GM23338 (cell line): ENCODE measurements around the gene MARCKS. TPM values are rescaled to one million over a fixed set of nuclear protein-coding genes. Genes with fewer than 3 reads are reported as not detected.

Experiments
- ATAC-seq: fragments of 200-7000 bp; cut with Tn5 transposase; 3 replicates; pipeline ENCODE4 v1.9.1; 2020
- DNase-seq: peaks from one replicate; pipeline ENCODE4 v3.0.0-alpha.2; 2015; ENCODE audit warnings: low spot score
- H2AFZ ChIP-seq: fragments of 200-600 bp; sonication (generic); 2 replicates; pipeline ENCODE4 v1.8.0; 2016; ENCODE audit warnings: antibody characterized with exemption, mild to moderate bottlenecking, moderate library complexity
- H3F3A ChIP-seq: fragments of 200-600 bp; sonication (generic); replicated peaks from 2 replicates; pipeline ENCODE4 v1.8.0; 2017; ENCODE audit warnings: antibody characterized with exemption, mixed run types, low read depth
- H3K27ac ChIP-seq: fragments of 200-600 bp; sonication (generic); 2 replicates; pipeline ENCODE4 v1.6.1; 2016; ENCODE audit warnings: low read depth
- H3K27me3 ChIP-seq: fragments of 200-600 bp; sonication (generic); 2 replicates; pipeline ENCODE4 v1.8.0; 2016; ENCODE audit warnings: mild to moderate bottlenecking, mixed run types, moderate library complexity; ENCODE audit not compliant: insufficient read depth
- H3K36me3 ChIP-seq: fragments of 200-600 bp; sonication (generic); 2 replicates; pipeline ENCODE4 v1.8.0; 2016; ENCODE audit warnings: mild to moderate bottlenecking; ENCODE audit not compliant: insufficient read depth
- H3K4me1 ChIP-seq: fragments of 200-600 bp; sonication (generic); 2 replicates; pipeline ENCODE4 v1.8.0; 2016; ENCODE audit warnings: mild to moderate bottlenecking, moderate library complexity; ENCODE audit not compliant: insufficient read depth
- H3K4me2 ChIP-seq: fragments of 200-600 bp; sonication (generic); 2 replicates; pipeline ENCODE4 v1.7.1; 2017; ENCODE audit warnings: mixed run types
- H3K4me3 ChIP-seq: fragments of 200-600 bp; sonication (generic); 2 replicates; pipeline ENCODE4 v1.6.1; 2016; ENCODE audit warnings: mixed run types
- H3K79me2 ChIP-seq: fragments of 200-600 bp; sonication (generic); replicated peaks from 2 replicates; pipeline ENCODE4 v1.8.0; 2017; ENCODE audit warnings: mild to moderate bottlenecking; ENCODE audit not compliant: insufficient read depth
- H3K9me2 ChIP-seq: fragments of 200-600 bp; sonication (generic); 2 replicates; pipeline ENCODE4 v1.8.0; 2017; ENCODE audit not compliant: insufficient read depth
- H4K20me1 ChIP-seq: fragments of 200-600 bp; sonication (generic); replicated peaks from 2 replicates; pipeline ENCODE4 v1.8.0; 2017; ENCODE audit warnings: mild to moderate bottlenecking; ENCODE audit not compliant: insufficient read depth
- H3K27ac Mint-ChIP-seq: 2 replicates; pipeline ENCODE4 v1.8.0; 2020; ENCODE audit warnings: inconsistent platforms, mild to moderate bottlenecking, moderate library complexity, mixed read lengths
- H3K27me3 Mint-ChIP-seq: 3 replicates; pipeline ENCODE4 v1.8.0; 2022; ENCODE audit warnings: low read depth, mild to moderate bottlenecking, moderate library complexity, mixed read lengths, inconsistent platforms; ENCODE audit not compliant: insufficient read depth, poor library complexity
- H3K36me3 Mint-ChIP-seq: 3 replicates; pipeline ENCODE4 v1.8.0; 2021; ENCODE audit warnings: low read depth, mild to moderate bottlenecking, inconsistent platforms, moderate library complexity, mixed read lengths
- H3K4me1 Mint-ChIP-seq: 3 replicates; pipeline ENCODE4 v1.8.0; 2020; ENCODE audit warnings: mild to moderate bottlenecking, inconsistent platforms, mixed read lengths
- H3K4me3 Mint-ChIP-seq: 3 replicates; pipeline ENCODE4 v1.8.0; 2021; ENCODE audit warnings: moderate library complexity, mild to moderate bottlenecking, inconsistent platforms, mixed read lengths
- H3K9me3 Mint-ChIP-seq: 3 replicates; pipeline ENCODE4 v1.8.0; 2020; ENCODE audit warnings: moderate library complexity, mild to moderate bottlenecking, inconsistent platforms, mixed read lengths
- CREB1 ChIP-seq: fragments of 250-450 bp; sonication (Bioruptor Pico); IDR thresholded peaks from 2 replicates; pipeline ENCODE4 v1.5.0; 2020; ENCODE audit warnings: low read depth, mild to moderate bottlenecking, moderate library complexity
- EZH2 ChIP-seq: fragments of 200-600 bp; sonication (generic); IDR thresholded peaks from one replicate; pipeline ENCODE4 v1.8.0; 2017; ENCODE audit warnings: antibody characterized with exemption, mild to moderate bottlenecking, low read depth; ENCODE audit not compliant: unreplicated experiment
- EZH2phosphoT487 ChIP-seq: fragments of 200-600 bp; sonication (generic); IDR thresholded peaks from one replicate; pipeline ENCODE4 v1.8.1; 2018; ENCODE audit warnings: antibody characterized with exemption; ENCODE audit not compliant: unreplicated experiment
- JUNB ChIP-seq: IDR thresholded peaks from one replicate; pipeline ENCODE4 v1.6.1; 2016; ENCODE audit warnings: antibody characterized with exemption; ENCODE audit not compliant: unreplicated experiment
- NANOG ChIP-seq: IDR thresholded peaks from 2 replicates; pipeline ENCODE4 v1.6.1; 2016; ENCODE audit warnings: antibody characterized with exemption, borderline replicate concordance
- POLR2AphosphoS5 ChIP-seq: IDR thresholded peaks from 2 replicates; pipeline ENCODE4 v1.6.1; 2016; ENCODE audit warnings: antibody characterized with exemption, low read depth
- STAT1 ChIP-seq: IDR thresholded peaks from one replicate; pipeline ENCODE4 v1.6.1; 2016; ENCODE audit warnings: antibody characterized with exemption; ENCODE audit not compliant: unreplicated experiment
- ZNF114 ChIP-seq: fragments of 250-450 bp; sonication (Bioruptor Pico); IDR thresholded peaks from 2 replicates; pipeline ENCODE4 v1.5.0; 2020; ENCODE audit warnings: mild to moderate bottlenecking, moderate library complexity
- ZNF331 ChIP-seq: fragments of 250-450 bp; sonication (Bioruptor Pico); IDR thresholded peaks from 2 replicates; pipeline ENCODE4 v1.5.0; 2020; ENCODE audit warnings: low read depth, mild to moderate bottlenecking, moderate library complexity
- polyA plus RNA-seq: library from polyadenylated mRNA; unstranded; fragments of >200 nt; fragmentation: Nextera tagmentation; extraction: Ambion mirVana; gene quantifications from 2 replicates; pipeline ENCODE4 v1.2.1, GENCODE V29; 2016
- total RNA-seq: library from RNA; depleted of rRNA; stranded (reverse); fragments of >200 nt; shearing (Covaris generic); gene quantifications from 2 replicates; pipeline ENCODE4 v1.2.3, GENCODE V29; 2014
- TF ChIP-seq, protein P1 (sequence below): IDR thresholded peaks from one replicate; pipeline ENCODE4 v1.6.1; 2018; ENCODE audit warnings: antibody characterized with exemption; ENCODE audit not compliant: unreplicated experiment
- TF ChIP-seq, protein P2 (sequence below): IDR thresholded peaks from 2 replicates; pipeline ENCODE4 v1.6.1; 2016; ENCODE audit warnings: antibody characterized with exemption
- TF ChIP-seq, protein P3 (sequence below), 2 experiments: fragments of 200-600 bp in 1 of 2; sonication (generic) in 1 of 2; conservative IDR thresholded peaks; 2 replicates each; pipeline versions ENCODE4 v1.5.1 to v1.6.1; 2016 to 2017; ENCODE audit warnings: antibody characterized with exemption in 2 of 2, low read depth in 2 of 2, mild to moderate bottlenecking in 2 of 2, moderate library complexity in 1 of 2
- TF ChIP-seq, protein P4 (sequence below): fragments of 250-450 bp; sonication (Bioruptor Pico); IDR thresholded peaks from 2 replicates; pipeline ENCODE4 v1.5.0; 2020; ENCODE audit warnings: mild to moderate bottlenecking, moderate library complexity

MARCKS gene
- total and polyA plus RNA-seq, 2 experiments from 2014 or later: 71.5 to 85.9 TPM

DNA sequence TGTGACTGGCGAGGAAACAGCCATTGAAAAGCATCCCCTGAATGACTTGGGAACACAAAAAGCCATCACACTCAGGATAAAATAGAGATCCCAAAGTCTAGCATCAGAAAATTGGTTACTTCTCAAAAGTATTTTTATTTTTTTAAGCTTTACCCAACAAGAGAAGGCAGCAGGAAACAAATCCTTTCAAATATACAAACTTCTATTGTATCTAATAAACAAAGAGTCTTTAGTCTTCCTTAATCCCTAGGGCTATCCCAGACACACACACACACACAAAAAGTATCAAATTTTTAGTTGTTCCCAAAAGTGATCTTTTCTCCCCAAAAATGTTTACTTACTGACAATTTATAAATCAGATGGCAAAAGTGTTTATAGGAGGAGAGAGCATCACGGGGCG lies 33.2 kb upstream of the MARCKS start:
- Histone ChIP-seq H4K20me1 (no peaks in the 10 kb centered on the region), H3K4me1 (no peaks in the 10 kb centered on the region), H3K27ac (no peak overlapping the region), H3K4me3 (no peak overlapping the region), H3F3A (no peaks in the 10 kb centered on the region), H3K27me3 (0 out of 2 replicates have a peak, but pooled peaks cover 4% of the 10 kb centered on the region), H3K9me2 (no peaks in the 10 kb centered on the region), H3K79me2 (no peaks in the 10 kb centered on the region), H3K4me2 (no peak overlapping the region), H3K36me3 (no peaks in the 10 kb centered on the region), H2AFZ (peak overlapping the region; percentile 24; the same call in 1 of the 2 replicates)
- H3K9me3 Mint-ChIP-seq: no peaks in the 10 kb centered on the region
- no peaks in the 10 kb centered on the region for H3K36me3 Mint-ChIP-seq
- ATAC-seq (no peak), DNase-seq (no peak)
- no peaks in the 10 kb centered on the region for H3K27me3 Mint-ChIP-seq
- no peak overlapping the region for H3K4me3 Mint-ChIP-seq
- H3K27ac Mint-ChIP-seq: no peak overlapping the region
- no peak for TF ChIP-seq EZH2
- TF ChIP-seq, protein P1, sequence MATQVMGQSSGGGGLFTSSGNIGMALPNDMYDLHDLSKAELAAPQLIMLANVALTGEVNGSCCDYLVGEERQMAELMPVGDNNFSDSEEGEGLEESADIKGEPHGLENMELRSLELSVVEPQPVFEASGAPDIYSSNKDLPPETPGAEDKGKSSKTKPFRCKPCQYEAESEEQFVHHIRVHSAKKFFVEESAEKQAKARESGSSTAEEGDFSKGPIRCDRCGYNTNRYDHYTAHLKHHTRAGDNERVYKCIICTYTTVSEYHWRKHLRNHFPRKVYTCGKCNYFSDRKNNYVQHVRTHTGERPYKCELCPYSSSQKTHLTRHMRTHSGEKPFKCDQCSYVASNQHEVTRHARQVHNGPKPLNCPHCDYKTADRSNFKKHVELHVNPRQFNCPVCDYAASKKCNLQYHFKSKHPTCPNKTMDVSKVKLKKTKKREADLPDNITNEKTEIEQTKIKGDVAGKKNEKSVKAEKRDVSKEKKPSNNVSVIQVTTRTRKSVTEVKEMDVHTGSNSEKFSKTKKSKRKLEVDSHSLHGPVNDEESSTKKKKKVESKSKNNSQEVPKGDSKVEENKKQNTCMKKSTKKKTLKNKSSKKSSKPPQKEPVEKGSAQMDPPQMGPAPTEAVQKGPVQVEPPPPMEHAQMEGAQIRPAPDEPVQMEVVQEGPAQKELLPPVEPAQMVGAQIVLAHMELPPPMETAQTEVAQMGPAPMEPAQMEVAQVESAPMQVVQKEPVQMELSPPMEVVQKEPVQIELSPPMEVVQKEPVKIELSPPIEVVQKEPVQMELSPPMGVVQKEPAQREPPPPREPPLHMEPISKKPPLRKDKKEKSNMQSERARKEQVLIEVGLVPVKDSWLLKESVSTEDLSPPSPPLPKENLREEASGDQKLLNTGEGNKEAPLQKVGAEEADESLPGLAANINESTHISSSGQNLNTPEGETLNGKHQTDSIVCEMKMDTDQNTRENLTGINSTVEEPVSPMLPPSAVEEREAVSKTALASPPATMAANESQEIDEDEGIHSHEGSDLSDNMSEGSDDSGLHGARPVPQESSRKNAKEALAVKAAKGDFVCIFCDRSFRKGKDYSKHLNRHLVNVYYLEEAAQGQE: no peak
- no peak for TF ChIP-seq STAT1
- TF ChIP-seq CREB1: no peak
- TF ChIP-seq POLR2AphosphoS5: no peak
- TF ChIP-seq, protein P2, sequence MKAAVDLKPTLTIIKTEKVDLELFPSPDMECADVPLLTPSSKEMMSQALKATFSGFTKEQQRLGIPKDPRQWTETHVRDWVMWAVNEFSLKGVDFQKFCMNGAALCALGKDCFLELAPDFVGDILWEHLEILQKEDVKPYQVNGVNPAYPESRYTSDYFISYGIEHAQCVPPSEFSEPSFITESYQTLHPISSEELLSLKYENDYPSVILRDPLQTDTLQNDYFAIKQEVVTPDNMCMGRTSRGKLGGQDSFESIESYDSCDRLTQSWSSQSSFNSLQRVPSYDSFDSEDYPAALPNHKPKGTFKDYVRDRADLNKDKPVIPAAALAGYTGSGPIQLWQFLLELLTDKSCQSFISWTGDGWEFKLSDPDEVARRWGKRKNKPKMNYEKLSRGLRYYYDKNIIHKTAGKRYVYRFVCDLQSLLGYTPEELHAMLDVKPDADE: no peak
- no peak for TF ChIP-seq NANOG
- TF ChIP-seq, protein P3, sequence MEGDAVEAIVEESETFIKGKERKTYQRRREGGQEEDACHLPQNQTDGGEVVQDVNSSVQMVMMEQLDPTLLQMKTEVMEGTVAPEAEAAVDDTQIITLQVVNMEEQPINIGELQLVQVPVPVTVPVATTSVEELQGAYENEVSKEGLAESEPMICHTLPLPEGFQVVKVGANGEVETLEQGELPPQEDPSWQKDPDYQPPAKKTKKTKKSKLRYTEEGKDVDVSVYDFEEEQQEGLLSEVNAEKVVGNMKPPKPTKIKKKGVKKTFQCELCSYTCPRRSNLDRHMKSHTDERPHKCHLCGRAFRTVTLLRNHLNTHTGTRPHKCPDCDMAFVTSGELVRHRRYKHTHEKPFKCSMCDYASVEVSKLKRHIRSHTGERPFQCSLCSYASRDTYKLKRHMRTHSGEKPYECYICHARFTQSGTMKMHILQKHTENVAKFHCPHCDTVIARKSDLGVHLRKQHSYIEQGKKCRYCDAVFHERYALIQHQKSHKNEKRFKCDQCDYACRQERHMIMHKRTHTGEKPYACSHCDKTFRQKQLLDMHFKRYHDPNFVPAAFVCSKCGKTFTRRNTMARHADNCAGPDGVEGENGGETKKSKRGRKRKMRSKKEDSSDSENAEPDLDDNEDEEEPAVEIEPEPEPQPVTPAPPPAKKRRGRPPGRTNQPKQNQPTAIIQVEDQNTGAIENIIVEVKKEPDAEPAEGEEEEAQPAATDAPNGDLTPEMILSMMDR (conservative IDR thresholded peaks at IDR 0.05; ENCODE audit: low read depth in 2 of 2): no peak
- TF ChIP-seq, protein P4, sequence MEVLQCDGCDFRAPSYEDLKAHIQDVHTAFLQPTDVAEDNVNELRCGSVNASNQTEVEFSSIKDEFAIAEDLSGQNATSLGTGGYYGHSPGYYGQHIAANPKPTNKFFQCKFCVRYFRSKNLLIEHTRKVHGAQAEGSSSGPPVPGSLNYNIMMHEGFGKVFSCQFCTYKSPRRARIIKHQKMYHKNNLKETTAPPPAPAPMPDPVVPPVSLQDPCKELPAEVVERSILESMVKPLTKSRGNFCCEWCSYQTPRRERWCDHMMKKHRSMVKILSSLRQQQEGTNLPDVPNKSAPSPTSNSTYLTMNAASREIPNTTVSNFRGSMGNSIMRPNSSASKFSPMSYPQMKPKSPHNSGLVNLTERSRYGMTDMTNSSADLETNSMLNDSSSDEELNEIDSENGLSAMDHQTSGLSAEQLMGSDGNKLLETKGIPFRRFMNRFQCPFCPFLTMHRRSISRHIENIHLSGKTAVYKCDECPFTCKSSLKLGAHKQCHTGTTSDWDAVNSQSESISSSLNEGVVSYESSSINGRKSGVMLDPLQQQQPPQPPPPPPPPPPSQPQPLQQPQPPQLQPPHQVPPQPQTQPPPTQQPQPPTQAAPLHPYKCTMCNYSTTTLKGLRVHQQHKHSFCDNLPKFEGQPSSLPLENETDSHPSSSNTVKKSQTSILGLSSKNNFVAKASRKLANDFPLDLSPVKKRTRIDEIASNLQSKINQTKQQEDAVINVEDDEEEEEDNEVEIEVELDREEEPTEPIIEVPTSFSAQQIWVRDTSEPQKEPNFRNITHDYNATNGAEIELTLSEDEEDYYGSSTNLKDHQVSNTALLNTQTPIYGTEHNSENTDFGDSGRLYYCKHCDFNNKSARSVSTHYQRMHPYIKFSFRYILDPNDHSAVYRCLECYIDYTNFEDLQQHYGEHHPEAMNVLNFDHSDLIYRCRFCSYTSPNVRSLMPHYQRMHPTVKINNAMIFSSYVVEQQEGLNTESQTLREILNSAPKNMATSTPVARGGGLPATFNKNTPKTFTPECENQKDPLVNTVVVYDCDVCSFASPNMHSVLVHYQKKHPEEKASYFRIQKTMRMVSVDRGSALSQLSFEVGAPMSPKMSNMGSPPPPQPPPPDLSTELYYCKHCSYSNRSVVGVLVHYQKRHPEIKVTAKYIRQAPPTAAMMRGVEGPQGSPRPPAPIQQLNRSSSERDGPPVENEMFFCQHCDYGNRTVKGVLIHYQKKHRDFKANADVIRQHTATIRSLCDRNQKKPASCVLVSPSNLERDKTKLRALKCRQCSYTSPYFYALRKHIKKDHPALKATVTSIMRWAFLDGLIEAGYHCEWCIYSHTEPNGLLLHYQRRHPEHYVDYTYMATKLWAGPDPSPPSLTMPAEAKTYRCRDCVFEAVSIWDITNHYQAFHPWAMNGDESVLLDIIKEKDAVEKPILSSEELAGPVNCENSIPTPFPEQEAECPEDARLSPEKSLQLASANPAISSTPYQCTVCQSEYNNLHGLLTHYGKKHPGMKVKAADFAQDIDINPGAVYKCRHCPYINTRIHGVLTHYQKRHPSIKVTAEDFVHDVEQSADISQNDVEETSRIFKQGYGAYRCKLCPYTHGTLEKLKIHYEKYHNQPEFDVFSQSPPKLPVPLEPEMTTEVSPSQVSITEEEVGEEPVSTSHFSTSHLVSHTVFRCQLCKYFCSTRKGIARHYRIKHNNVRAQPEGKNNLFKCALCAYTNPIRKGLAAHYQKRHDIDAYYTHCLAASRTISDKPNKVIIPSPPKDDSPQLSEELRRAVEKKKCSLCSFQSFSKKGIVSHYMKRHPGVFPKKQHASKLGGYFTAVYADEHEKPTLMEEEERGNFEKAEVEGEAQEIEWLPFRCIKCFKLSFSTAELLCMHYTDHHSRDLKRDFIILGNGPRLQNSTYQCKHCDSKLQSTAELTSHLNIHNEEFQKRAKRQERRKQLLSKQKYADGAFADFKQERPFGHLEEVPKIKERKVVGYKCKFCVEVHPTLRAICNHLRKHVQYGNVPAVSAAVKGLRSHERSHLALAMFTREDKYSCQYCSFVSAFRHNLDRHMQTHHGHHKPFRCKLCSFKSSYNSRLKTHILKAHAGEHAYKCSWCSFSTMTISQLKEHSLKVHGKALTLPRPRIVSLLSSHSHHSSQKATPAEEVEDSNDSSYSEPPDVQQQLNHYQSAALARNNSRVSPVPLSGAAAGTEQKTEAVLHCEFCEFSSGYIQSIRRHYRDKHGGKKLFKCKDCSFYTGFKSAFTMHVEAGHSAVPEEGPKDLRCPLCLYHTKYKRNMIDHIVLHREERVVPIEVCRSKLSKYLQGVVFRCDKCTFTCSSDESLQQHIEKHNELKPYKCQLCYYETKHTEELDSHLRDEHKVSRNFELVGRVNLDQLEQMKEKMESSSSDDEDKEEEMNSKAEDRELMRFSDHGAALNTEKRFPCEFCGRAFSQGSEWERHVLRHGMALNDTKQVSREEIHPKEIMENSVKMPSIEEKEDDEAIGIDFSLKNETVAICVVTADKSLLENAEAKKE (CRISPR knock-in tag): no peak
- TF ChIP-seq JUNB: no peak
- TF ChIP-seq ZNF114: no peak
- TF ChIP-seq EZH2phosphoT487: no peak
- TF ChIP-seq ZNF331: no peak
- H3K4me1 Mint-ChIP-seq: no peaks in the 10 kb centered on the region
